Thyroid gland (tissue), 4 donors: ENCODE measurements around the gene RPL32.

Source experiments
- POLR2A ChIP-seq, 2 donors: fragments of 450-650 bp; IDR thresholded peaks; one replicate each; pipeline ENCODE4 v1.6.1; 2017; ENCODE audit warnings: antibody characterized with exemption in 2 of 2, mild to moderate bottlenecking in 2 of 2, moderate library complexity in 1 of 2
- TF ChIP-seq, protein P1 (sequence below), 6 experiments: fragments of 200-600 bp in 3 of 6; fragments of 450-650 bp in 3 of 6; sonication (generic) in 3 of 6; IDR thresholded peaks; one replicate each; pipeline ENCODE4 v1.5.1; 2016 to 2019; ENCODE audit warnings: antibody characterized with exemption in 6 of 6, mild to moderate bottlenecking in 2 of 6, inconsistent platforms in 1 of 6, moderate library complexity in 1 of 6

DNA sequence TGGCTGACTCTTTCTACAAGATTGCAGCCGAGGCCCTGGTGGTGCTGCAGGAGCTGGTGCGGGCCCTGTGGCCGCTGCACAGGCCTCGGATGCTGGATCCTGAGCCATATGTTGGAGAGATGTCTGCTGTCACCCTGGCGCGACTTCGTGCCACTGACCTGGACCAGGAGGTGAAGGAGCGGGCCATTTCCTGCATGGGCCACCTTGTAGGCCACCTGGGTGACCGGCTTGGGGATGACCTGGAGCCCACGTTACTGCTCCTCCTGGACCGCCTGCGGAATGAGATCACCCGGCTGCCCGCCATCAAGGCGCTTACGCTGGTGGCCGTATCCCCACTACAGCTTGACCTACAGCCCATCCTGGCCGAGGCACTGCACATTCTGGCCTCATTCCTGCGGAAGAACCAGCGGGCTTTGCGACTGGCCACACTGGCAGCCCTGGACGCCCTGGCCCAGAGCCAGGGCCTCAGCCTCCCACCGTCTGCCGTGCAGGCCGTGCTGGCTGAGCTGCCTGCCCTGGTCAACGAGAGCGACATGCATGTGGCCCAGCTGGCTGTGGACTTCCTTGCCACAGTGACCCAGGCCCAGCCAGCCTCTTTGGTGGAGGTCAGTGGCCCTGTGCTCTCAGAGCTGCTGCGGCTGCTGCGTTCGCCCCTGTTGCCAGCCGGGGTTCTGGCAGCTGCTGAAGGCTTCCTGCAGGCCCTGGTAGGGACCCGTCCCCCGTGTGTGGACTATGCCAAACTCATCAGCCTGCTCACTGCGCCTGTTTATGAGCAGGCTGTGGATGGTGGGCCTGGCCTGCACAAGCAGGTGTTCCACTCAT is 24.6 kb downstream of the RPL32 start:
- TF ChIP-seq, protein P1, sequence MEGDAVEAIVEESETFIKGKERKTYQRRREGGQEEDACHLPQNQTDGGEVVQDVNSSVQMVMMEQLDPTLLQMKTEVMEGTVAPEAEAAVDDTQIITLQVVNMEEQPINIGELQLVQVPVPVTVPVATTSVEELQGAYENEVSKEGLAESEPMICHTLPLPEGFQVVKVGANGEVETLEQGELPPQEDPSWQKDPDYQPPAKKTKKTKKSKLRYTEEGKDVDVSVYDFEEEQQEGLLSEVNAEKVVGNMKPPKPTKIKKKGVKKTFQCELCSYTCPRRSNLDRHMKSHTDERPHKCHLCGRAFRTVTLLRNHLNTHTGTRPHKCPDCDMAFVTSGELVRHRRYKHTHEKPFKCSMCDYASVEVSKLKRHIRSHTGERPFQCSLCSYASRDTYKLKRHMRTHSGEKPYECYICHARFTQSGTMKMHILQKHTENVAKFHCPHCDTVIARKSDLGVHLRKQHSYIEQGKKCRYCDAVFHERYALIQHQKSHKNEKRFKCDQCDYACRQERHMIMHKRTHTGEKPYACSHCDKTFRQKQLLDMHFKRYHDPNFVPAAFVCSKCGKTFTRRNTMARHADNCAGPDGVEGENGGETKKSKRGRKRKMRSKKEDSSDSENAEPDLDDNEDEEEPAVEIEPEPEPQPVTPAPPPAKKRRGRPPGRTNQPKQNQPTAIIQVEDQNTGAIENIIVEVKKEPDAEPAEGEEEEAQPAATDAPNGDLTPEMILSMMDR (IDR thresholded peaks at IDR 0.05) = no peak
- TF ChIP-seq POLR2A (IDR thresholded peaks at IDR 0.05) = no peak
